Measurements from ENCODE around the gene CYREN.

DNA sequence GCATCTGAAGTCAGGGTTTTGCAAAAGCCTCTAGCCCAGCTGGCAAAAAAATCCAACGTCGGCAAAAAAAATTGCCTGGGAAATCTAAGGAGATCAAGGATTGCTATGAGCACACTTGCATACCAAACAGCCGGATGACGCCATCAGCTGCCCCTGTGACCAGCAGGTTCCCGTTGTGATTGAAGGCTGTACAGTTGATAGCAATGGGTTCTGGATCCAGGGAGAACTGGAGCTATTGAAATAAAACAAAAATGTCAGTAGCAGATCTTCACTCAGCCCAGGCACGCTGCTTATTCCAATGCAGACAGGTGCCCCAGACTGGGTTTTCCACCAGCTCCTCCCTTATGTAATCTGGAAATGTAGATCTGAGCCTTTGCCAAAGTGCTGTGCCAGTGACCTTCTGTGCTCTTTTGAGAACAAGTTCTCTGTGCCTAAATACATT is 18.7 kb upstream of the CYREN start:
- TF ChIP-seq, protein P1, sequence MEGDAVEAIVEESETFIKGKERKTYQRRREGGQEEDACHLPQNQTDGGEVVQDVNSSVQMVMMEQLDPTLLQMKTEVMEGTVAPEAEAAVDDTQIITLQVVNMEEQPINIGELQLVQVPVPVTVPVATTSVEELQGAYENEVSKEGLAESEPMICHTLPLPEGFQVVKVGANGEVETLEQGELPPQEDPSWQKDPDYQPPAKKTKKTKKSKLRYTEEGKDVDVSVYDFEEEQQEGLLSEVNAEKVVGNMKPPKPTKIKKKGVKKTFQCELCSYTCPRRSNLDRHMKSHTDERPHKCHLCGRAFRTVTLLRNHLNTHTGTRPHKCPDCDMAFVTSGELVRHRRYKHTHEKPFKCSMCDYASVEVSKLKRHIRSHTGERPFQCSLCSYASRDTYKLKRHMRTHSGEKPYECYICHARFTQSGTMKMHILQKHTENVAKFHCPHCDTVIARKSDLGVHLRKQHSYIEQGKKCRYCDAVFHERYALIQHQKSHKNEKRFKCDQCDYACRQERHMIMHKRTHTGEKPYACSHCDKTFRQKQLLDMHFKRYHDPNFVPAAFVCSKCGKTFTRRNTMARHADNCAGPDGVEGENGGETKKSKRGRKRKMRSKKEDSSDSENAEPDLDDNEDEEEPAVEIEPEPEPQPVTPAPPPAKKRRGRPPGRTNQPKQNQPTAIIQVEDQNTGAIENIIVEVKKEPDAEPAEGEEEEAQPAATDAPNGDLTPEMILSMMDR (IDR thresholded peaks at IDR 0.05) = no peak
- no peak for TF ChIP-seq POLR2A (IDR thresholded peaks at IDR 0.05)

Data from upper lobe of left lung (tissue), 4 donors.